GM12873 (cell line): Measurements from ENCODE around the gene TMEM127.

Experiments
- TF ChIP-seq, protein P1 (sequence below): IDR thresholded peaks from 2 replicates; pipeline ENCODE4 v1.5.1; 2012; ENCODE audit warnings: low read depth, mild to moderate bottlenecking, moderate library complexity, low read length, control low read depth; ENCODE audit not compliant: insufficient read depth; ENCODE audit errors: missing control alignments

Gene TMEM127

DNA sequence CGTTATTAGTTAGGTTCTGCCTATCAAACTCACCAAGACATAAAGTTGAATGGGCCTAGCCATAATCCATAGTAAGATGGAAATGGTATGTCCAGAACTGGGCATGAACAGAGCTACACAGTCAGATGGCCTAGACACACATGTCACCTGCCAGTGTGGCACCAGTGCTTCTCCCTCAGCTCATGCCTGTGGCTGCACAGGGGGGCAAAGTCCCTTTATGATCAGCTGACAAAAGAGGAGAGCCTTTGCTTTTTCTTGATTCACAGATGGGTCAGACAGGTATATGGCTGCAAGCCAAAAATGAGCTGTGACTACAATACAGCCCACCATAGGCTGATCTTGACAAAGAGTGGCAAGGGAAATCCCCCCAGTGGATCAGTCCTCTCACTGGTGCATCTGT is 28.9 kb downstream of the TMEM127 start:
- TF ChIP-seq, protein P1, sequence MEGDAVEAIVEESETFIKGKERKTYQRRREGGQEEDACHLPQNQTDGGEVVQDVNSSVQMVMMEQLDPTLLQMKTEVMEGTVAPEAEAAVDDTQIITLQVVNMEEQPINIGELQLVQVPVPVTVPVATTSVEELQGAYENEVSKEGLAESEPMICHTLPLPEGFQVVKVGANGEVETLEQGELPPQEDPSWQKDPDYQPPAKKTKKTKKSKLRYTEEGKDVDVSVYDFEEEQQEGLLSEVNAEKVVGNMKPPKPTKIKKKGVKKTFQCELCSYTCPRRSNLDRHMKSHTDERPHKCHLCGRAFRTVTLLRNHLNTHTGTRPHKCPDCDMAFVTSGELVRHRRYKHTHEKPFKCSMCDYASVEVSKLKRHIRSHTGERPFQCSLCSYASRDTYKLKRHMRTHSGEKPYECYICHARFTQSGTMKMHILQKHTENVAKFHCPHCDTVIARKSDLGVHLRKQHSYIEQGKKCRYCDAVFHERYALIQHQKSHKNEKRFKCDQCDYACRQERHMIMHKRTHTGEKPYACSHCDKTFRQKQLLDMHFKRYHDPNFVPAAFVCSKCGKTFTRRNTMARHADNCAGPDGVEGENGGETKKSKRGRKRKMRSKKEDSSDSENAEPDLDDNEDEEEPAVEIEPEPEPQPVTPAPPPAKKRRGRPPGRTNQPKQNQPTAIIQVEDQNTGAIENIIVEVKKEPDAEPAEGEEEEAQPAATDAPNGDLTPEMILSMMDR: no peak

DNA sequence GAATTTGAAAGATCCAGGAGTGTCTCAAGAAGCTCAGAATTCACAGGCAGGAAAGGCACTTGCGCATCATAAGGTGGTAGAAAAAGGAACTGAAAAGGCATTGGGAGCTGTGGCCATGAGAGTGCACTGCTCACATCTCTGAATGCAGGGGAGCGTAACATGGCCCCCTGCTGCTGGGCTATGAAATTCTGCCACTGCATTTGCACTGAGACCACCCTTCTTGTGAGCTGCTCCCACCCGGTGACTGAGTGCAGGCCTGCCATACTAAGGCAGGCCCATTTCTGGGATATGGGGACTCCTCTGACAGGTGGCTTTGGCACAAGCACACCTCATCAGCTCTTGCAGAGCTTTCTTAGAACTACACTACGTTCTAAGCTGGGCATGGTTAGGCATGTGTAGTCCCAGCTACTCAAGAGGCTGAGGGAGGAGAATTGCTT is 31.9 kb downstream of the TMEM127 start:
- TF ChIP-seq, protein P1: peak; percentile 57

DNA sequence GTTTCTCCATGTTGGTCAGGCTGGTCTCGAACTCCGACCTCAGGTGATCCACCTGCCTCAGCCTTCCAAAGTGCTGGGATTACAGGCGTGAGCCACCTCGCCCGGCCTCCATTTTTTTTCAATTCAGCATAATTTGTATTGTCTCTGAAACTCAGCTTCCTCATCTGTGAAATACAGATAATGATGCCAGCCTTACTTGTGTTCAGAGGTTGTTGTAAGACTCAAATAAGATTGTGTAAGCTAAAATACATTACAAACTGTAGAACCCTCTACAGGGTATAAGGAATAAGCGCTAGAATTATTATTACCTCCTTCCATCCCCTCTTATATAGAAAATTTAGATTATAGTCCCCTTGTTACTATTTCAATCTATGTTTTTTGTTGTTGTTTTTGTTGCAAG is 32.4 kb downstream of the TMEM127 start:
- TF ChIP-seq, protein P1: no peak

DNA sequence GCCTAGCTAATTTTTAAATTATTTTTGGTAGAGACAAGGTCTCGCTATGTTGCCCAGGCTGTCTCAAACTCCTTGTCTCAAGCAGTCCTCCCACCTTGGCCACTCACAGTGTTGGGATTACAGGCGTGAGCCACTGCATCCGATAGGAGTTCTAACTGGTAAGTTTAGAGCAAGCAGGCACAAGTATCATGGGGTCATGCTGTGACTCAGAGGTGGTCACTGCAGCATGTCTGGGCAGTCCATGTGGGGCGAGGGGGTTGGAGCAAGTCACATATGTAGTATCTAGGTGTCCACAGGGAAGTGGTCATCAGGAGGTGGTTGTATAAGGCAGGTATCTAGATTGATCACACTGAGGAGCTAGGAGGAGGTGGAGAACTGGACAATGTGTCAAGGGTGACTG is 34.5 kb downstream of the TMEM127 start:
- TF ChIP-seq, protein P1: no peak

DNA sequence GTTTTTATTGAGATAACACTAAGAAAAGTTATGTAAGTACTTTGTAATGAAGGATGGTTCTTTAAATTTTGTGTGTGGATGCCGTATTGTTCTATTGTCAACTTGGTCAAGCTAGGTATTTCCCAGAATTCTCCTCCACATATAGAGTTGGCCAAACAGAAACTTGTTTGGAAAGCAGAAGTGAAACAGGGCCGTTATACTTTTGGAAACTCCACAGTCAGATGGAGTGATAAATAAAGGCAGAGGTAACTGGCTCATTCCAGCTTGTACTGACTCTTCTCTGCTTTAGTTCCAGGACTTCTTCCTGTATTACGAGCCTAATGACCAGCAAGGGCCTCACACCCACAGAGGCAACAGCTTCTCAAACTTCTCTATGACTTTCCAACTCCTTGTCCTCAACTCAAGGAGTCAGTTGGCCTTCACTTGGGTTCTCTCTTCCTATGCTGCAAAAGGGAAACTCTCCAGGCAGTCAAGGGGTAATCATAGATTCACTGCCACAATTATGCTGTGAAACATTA is 40.7 kb downstream of the TMEM127 start:
- TF ChIP-seq, protein P1: no peak

DNA sequence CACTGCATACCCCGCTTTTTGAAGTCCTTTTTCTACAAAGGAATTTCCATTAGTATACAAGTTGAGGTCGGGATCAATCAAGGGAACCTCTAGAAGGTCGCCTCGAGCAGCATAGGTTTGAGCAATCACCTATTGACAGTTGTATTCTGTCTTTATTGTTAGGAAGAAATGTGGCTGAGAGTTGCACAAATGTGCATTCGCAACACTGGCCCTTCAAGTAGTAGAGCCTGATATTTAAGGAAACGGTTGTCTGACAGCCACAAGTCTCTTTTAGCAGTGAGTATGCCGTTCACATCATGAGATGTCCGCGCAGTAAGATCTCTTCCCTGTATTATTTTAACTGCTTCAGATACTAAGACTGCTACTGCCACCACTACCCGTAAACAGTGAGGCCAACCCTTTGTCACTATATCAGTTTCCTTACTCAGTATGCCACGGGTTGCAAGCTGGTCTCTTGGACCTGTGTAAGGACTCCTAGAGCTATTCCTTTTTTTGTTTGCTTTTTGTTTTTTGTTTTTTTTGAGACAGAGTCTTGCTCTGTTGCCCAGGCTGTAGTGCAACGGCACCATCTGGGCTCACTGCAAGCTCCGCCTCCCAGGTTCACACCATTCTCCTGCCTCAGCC is 47.2 kb downstream of the TMEM127 start:
- TF ChIP-seq, protein P1: no peak

DNA sequence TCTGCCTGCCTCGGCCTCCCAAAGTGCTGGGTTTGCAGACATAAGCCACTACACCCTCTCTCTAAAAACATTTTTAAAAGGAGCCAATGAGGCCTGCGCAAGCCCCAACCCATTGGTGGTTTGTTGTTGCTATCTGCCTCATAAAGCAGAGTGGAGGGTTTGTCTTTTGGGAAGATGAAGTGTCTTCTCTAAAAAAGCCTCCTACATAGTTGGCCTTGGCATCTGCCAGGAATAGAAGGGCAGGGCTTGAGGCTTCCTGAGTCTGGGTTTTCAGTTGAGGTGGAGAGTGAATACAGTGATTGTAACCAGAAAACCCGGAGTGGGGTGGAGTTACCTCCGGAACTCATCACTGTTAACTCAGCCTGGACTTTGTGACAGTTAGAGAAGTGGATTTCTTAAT is 51.2 kb downstream of the TMEM127 start:
- TF ChIP-seq, protein P1: no peak
